Gastroesophageal sphincter (tissue), 3 donors: ENCODE results near the gene DYSF.

Experiments
- CTCF ChIP-seq, 4 experiments: fragments of 200-600 bp in 2 of 4; fragments of 450-650 bp in 2 of 4; sonication (generic) in 1 of 4; IDR thresholded peaks; one replicate each; pipeline ENCODE4 v1.5.1; 2017 to 2019; ENCODE audit warnings: antibody characterized with exemption in 4 of 4, mild to moderate bottlenecking in 2 of 4, moderate library complexity in 2 of 4
- EP300 ChIP-seq: sonication (generic); formaldehyde crosslinking; IDR thresholded peaks from one replicate; pipeline ENCODE4 v1.6.1; 2017; ENCODE audit warnings: antibody characterized with exemption, mild to moderate bottlenecking
- POLR2A ChIP-seq, 2 donors: fragments of 450-650 bp; IDR thresholded peaks; one replicate each; pipeline ENCODE4 v1.6.1; 2017; ENCODE audit warnings: antibody characterized with exemption in 2 of 2, mild to moderate bottlenecking in 2 of 2, moderate library complexity in 1 of 2

DNA sequence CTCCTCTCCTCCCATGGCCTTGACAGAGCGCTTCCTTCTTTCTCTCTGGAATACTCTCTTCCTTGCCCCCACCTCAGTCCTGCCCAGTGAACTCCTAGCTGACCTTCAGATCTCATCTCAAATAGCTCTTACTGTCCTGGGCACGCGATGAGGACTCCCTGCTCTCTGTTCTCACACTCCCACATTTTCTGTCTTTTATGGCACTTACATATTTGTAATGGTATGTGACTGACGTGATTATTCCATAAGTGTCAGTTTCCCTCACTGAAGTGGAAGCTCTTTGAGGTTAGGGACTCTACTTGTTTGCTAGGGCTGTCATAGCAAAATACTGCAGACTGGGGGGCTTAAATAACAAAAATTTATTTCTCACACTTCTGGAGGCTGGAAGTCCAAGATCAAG lies 1.7 kb upstream of the DYSF start:
- TF ChIP-seq CTCF (IDR thresholded peaks at IDR 0.05) (no peak), EP300 (no peak), POLR2A (IDR thresholded peaks at IDR 0.05) (no peak)
